Activated naive CD4-positive, alpha-beta T cell treated with anti-CD3 and anti-CD28 coated beads, Interleukin-2, amount 10 ng/mL, durations not matched to agents 7 days and 5 days (primary cell): Measurements from ENCODE around the gene C11orf52.

ENCODE experiments used
- CTCF ChIA-PET: fragments of 350-600 bp; sonication (Branson Sonifier 250); formaldehyde crosslinking; loops from one replicate; lab custom pipeline; 2021; ENCODE audit warnings: antibody characterized with exemption; lab: Charles Lee
- DNase-seq: peaks from one replicate; pipeline ENCODE4 v3.0.0-alpha.2; 2020
- H3K27ac Mint-ChIP-seq: one replicate; pipeline ENCODE4 v1.8.0; 2021; ENCODE audit warnings: mild to moderate bottlenecking, moderate library complexity, mixed read lengths
- H3K27me3 Mint-ChIP-seq: one replicate; pipeline ENCODE4 v1.8.0; 2021; ENCODE audit warnings: mild to moderate bottlenecking, mixed read lengths
- H3K36me3 Mint-ChIP-seq: one replicate; pipeline ENCODE4 v1.8.0; 2021; ENCODE audit warnings: mixed read lengths
- H3K4me1 Mint-ChIP-seq: one replicate; pipeline ENCODE4 v1.8.0; 2021; ENCODE audit warnings: mixed read lengths
- H3K4me3 Mint-ChIP-seq: one replicate; pipeline ENCODE4 v1.8.0; 2021; ENCODE audit warnings: mild to moderate bottlenecking, moderate library complexity, mixed read lengths
- H3K9me3 Mint-ChIP-seq: one replicate; pipeline ENCODE4 v1.8.0; 2021; ENCODE audit warnings: mixed read lengths

C11orf52 gene

DNA sequence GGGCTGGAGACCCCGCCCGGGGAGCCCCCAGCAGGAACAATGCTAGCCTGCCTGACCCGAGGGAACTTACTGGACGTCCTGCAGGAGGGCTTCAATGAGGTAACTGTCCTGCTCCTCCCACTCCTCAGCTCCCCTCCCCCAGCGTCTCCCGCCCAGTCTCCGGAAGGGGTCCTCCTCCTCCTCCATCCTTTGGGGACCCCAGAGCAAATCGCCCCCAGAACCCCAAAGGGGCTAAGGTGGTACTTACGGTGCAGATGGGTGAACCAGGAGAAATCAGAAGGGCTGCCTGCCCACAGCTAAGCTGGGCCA lies 18.7 kb downstream of the C11orf52 start:
- peaks cover 46% of the 10 kb centered on the region for H3K4me1 Mint-ChIP-seq
- H3K27ac Mint-ChIP-seq: no peak overlapping the region
- DNase-seq: no peak
- no peaks in the 10 kb centered on the region for H3K36me3 Mint-ChIP-seq
- peak overlapping the region; percentile 80 for H3K4me3 Mint-ChIP-seq
- H3K27me3 Mint-ChIP-seq: peaks cover 4% of the 10 kb centered on the region
- H3K9me3 Mint-ChIP-seq: no peaks in the 10 kb centered on the region
- CTCF ChIA-PET: interaction anchor here (1.7 to 12.9 kb wide), 3 partner anchors 8 to 44 kb away, joined by 4 to 217 read pairs (median 10); no protein-coding TSS in a partner anchor

DNA sequence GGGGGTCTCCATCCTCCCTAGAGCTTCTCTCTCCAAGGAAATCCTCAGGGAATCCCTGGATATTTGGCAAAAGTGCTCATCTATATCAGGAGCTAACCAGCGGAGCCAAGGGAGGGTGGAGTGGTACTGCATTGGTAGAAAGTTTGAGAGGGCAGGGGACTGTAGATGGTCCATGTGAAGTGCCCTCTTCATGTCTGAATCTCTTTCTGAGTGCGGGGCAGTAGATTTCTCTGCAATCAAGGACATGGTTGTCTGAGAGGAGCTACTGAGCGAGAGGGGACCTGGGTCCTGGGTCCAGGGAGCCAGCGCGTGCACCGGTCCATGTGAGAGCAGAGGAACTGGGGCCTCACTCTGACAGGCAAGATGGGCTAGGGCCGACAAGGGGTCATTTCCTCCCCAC lies 19.1 kb downstream of the C11orf52 start:
- DNase-seq: no peak
- Mint-ChIP-seq H3K36me3 (no peaks in the 10 kb centered on the region), H3K4me3 (peak overlapping the region; percentile 80), H3K27ac (peak overlapping the region; percentile 80), H3K9me3 (no peaks in the 10 kb centered on the region), H3K4me1 (peaks cover 43% of the 10 kb centered on the region), H3K27me3 (peaks cover 4% of the 10 kb centered on the region)
- CTCF ChIA-PET: interaction anchor here (1.7 to 12.9 kb wide), 3 partner anchors 9 to 44 kb away, joined by 4 to 217 read pairs (median 10); no protein-coding TSS in a partner anchor

DNA sequence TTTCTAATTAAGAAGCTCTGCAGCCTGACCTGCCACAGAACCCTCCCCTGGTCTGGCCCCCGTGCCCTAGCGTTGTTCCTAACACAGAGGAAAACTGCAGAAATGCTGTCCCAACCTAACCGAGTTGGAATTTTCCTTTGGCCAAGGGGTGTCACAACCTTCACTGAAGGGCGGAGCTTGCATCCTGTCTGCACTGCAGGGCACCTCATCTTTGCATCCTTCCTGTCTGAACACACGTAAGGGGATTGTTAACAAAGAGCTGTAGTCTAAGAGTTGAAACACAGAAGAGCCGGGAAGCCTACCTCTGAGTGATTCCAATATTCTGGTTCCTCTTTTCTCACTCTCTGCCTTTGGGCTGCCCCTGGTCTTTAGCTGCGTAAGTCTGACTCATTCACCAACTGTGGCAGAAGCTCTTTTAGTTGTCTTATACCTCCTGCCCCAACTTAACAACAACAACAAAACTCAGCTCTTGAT lies 20.0 kb downstream of the C11orf52 start:
- Mint-ChIP-seq H3K36me3 (no peaks in the 10 kb centered on the region), H3K4me1 (peaks cover 45% of the 10 kb centered on the region), H3K27ac (peak overlapping the region; percentile 80), H3K4me3 (peak overlapping the region; percentile 80), H3K27me3 (no peaks in the 10 kb centered on the region), H3K9me3 (no peaks in the 10 kb centered on the region)
- DNase-seq: peak; percentile 49
- CTCF ChIA-PET: interaction anchor here (0.6 to 12.9 kb wide), 6 partner anchors 10 to 1789 kb away, joined by 3 to 217 read pairs (median 4); no protein-coding TSS in a partner anchor

DNA sequence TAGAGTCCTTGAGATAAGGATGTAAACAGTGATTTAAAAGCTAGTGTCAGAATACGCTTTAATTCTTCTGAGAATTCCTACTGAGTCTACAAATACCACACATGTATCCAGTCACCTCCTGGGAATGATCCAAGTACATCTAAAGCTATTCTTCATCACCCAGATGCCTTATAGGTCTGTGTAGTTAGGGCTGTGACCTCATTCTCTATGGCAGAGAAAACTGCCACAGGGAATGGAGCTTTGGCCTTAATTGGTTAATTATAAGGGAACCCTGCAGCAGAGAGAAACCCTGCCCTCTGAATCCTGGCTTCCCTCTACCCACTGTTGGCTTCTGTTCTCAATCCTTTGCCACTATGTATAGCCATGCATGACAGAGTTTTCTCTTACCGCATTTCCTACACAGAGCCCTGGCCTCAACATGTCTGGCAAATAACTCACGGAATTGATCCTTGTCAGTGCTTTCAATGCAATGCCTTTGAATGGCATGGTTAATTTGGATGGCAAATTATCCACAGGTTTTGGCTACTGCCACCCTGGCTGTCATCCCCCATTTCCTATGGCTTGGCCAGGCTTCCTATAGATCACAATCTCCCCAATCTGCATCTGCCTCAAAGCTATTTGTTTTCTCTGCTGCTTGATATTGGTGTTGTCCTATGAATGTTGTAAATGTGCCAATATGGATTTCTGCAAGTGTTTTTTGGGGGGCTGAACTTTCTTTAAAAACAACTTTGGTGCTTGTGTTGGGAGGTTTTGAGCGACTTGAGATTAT lies 21.3 kb downstream of the C11orf52 start:
- DNase-seq: no peak
- Mint-ChIP-seq H3K27me3 (no peaks in the 10 kb centered on the region), H3K36me3 (peaks cover 5% of the 10 kb centered on the region), H3K4me1 (peaks cover 56% of the 10 kb centered on the region), H3K4me3 (no peak overlapping the region), H3K9me3 (no peaks in the 10 kb centered on the region), H3K27ac (no peak overlapping the region)
- CTCF ChIA-PET: interaction anchor here (1.3 to 12.9 kb wide), 3 partner anchors 11 to 62 kb away, joined by 4 to 217 read pairs (median 10); no protein-coding TSS in a partner anchor

DNA sequence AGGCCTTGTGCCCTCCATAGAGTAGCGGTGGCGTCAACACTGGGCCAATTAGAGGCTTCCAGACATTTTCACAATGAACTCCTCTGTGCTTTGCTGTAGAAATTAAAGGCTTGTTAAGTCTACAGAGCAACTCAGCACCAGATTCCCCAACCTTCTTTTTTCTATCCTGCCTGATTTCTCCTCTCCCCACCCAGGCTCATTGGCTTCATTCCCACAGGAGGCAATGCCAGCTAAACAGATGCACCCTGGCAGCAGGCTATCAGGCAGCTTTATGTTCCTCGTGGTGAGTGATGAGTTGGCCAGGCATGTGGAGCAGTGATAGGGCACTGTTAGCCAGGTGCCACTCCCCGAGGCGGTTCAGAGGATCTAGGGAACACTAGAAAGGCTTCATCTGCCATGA lies 23.2 kb downstream of the C11orf52 start:
- Mint-ChIP-seq H3K27ac (no peak overlapping the region), H3K4me3 (no peak overlapping the region), H3K36me3 (peaks cover 5% of the 10 kb centered on the region), H3K27me3 (no peaks in the 10 kb centered on the region), H3K9me3 (no peaks in the 10 kb centered on the region), H3K4me1 (peaks cover 40% of the 10 kb centered on the region)
- DNase-seq: no peak
- CTCF ChIA-PET: interaction anchor here (1.5 kb wide), 1 partner anchor 40 kb away, joined by 4 read pairs; no protein-coding TSS in a partner anchor

DNA sequence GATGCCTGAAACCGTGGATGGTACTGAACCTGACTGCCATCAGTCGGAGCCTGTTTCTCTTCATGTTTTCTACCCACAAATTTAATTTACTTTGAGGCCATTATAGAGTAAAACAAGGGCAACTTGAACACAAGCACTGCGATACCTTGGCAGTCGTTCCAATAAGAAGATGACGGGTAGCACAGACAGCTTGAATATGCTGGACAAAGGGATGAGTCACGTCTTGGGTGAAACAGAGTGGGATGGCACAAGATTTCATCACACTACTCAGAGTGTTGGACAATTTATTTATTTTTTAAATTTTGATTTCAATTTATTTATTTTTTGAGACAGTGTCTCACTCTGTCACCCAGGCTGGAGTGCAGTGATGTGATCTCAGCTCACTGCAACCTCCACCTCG lies 24.1 kb downstream of the C11orf52 start:
- Mint-ChIP-seq H3K36me3 (peaks cover 5% of the 10 kb centered on the region), H3K4me3 (no peak overlapping the region), H3K9me3 (no peaks in the 10 kb centered on the region), H3K27ac (no peak overlapping the region), H3K4me1 (peaks cover 34% of the 10 kb centered on the region), H3K27me3 (no peaks in the 10 kb centered on the region)
- CTCF ChIA-PET: no interaction called here
- DNase-seq: no peak

DNA sequence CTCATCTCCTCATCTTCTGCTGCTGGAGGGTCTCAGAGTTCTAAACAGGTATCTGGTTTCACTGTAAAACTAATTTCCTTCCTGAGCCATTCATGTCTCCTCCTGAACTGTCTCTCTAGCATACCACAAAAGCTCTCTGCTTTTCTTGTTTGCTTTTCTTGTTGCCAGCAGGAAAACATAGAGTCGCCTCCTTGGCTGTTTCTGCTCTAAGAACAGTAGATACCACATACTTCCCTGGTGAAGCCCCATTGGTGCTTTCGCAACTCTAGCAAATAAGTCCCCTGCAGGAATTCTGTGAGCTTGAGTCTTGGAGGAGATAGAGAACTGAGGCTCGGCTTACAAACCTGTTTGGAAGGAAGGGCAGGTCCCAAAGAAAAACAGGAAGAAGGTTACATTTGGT lies 25.4 kb downstream of the C11orf52 start:
- no peaks in the 10 kb centered on the region for H3K27me3 Mint-ChIP-seq

DNA sequence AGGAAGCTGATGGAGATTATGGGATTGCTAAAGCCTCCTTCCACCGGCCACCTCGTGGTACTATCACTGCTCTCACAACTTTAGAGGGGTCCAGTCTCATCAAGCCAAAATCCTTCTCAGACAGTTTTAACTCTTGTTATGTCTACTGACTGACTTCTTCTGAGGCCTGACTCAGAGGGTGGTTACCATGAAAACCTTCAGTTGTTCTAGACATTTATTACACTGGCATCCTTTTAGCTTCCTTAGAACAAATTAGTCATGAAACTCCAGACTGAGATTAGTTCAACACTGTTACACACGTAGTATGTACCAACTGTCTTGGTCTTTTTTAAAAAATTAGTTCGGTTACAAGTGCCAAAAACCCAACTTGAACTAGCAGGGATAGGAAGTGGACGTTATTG lies 25.9 kb downstream of the C11orf52 start:
- no peak for DNase-seq
- H3K27me3 Mint-ChIP-seq: no peaks in the 10 kb centered on the region
- no peak overlapping the region for H3K4me3 Mint-ChIP-seq

More for the DNA sequence above, 25.4 kb downstream of the C11orf52 start:
- Mint-ChIP-seq H3K4me1 (peaks cover 20% of the 10 kb centered on the region), H3K4me3 (no peak overlapping the region), H3K27ac (peak overlapping the region; percentile 77), H3K36me3 (peaks cover 5% of the 10 kb centered on the region), H3K9me3 (no peaks in the 10 kb centered on the region)
- no peak for DNase-seq
- CTCF ChIA-PET: interaction anchor here (1.2 to 2.5 kb wide), 5 partner anchors 9 to 38 kb away, joined by 3 to 12 read pairs (median 4); no protein-coding TSS in a partner anchor

DNA sequence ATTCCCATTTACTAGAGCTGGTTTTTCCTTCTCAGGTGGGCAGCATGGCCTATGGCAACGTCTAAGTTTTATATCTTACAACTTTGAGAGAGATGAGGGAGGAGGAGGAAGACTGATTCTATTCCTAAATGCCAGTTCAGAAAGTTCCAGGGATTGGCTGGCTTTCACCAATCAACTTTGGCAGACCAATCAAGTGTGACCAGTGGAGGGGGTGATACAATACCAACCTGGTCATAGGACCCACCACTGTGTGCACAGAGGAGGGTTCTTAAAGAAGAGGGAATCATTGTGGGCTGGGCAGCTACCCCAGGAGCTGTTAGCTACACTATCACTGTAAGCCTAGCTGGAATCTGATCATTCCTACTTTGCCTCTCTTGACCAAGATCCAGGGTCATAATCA lies 26.5 kb downstream of the C11orf52 start:
- Mint-ChIP-seq H3K9me3 (no peaks in the 10 kb centered on the region), H3K4me3 (no peak overlapping the region), H3K36me3 (peaks cover 5% of the 10 kb centered on the region), H3K27me3 (no peaks in the 10 kb centered on the region), H3K27ac (no peak overlapping the region), H3K4me1 (peaks cover 21% of the 10 kb centered on the region)
- CTCF ChIA-PET: interaction anchor here (0.7 to 2.5 kb wide), 5 partner anchors 10 to 37 kb away, joined by 4 to 12 read pairs (median 4); no protein-coding TSS in a partner anchor
- no peak for DNase-seq

More for the DNA sequence above, 25.9 kb downstream of the C11orf52 start:
- Mint-ChIP-seq H3K9me3 (no peaks in the 10 kb centered on the region), H3K27ac (peak overlapping the region; percentile 77), H3K4me1 (peaks cover 21% of the 10 kb centered on the region), H3K36me3 (peaks cover 5% of the 10 kb centered on the region)
- CTCF ChIA-PET: interaction anchor here (1.2 to 2.5 kb wide), 5 partner anchors 9 to 37 kb away, joined by 3 to 12 read pairs (median 4); no protein-coding TSS in a partner anchor

DNA sequence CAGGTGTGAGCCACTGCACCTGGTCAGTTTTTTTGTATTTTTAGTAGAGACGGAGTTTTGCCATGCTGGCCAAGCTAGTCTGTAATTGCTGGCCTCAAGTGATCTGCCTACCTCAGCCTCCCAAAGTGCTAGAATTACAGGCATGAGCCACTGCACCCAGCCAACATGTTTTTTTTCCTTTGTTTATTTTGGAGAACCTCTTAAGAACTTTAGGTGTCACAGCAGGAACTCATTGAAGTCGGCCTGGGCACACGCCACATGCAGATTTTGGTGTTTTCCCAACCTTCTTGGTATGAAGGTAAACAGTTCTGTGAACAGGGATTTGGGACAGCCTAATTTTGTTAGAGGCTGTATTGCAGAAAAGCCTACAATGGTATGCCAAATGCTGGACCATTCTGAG lies 27.8 kb downstream of the C11orf52 start:
- DNase-seq: no peak
- peaks cover 5% of the 10 kb centered on the region for H3K36me3 Mint-ChIP-seq
- CTCF ChIA-PET: no interaction called here
- H3K4me1 Mint-ChIP-seq: peaks cover 21% of the 10 kb centered on the region
- H3K9me3 Mint-ChIP-seq: no peaks in the 10 kb centered on the region
- H3K4me3 Mint-ChIP-seq: no peak overlapping the region
- H3K27ac Mint-ChIP-seq: no peak overlapping the region
- H3K27me3 Mint-ChIP-seq: no peaks in the 10 kb centered on the region

DNA sequence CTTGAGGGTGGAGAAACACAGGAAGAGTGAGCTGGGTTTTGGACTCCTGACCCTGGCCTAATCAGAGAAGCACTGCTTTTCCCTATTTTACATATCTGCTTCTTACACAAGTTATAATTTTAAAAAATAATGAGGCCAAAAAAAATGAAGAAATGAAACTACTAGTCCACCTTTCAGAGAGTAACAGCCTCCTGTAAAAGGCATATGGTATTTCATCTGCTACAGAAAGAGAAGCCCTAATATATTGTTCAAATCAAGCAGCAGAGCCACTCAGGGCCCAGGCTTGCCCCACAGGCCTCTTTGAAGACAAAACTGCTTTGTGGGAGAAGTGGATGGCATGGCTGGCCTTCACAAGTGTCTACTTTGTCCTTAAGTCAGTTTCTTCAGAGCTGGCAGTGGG lies 28.4 kb downstream of the C11orf52 start:
- Mint-ChIP-seq H3K27me3 (no peaks in the 10 kb centered on the region), H3K4me1 (peaks cover 21% of the 10 kb centered on the region), H3K27ac (no peak overlapping the region), H3K9me3 (no peaks in the 10 kb centered on the region), H3K36me3 (peaks cover 5% of the 10 kb centered on the region), H3K4me3 (no peak overlapping the region)
- no peak for DNase-seq
- CTCF ChIA-PET: no interaction called here

DNA sequence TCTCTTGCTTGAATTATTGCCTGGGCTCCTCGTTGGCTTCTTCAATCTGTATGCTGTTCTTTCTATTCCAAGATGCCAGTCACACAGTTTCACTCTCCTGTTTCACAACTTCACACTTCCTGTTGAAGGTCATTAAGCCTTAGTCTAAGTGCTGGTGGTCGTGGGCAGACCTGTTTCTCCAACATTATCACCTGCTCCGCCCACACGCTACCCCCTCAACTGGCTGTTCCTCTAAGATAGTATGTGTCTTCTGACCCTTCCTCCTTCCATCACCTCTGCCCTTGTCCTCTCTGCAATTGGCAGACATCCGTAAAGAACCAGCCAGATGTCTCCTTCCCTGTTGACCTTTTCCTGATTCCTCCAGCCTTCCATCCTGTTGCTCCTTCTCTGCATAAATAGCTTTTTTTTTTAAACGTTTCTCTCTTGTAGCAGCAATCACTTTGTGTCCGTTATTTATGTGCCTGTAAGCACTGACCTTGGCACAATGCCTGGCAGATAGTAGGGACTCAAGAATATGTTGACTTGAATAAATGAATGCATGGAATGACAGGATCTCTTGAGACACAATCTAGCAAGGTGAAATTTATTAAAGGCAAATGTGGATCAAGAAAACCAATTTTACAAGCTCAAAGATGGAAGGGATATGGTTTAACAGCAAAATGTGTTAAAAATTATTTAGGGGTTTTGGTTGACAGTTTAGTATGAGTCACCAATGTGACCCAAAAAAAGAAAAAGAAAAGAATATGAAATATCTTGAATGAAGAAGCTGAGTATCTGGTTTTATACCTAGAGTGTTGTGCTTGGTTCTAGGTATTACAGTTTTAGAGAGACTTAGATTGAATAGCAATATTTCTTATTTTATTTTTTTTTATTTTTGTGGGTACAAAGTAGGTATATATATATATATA lies 31.1 kb downstream of the C11orf52 start:
- Mint-ChIP-seq H3K27ac (no peak overlapping the region), H3K36me3 (peaks cover 3% of the 10 kb centered on the region), H3K27me3 (no peaks in the 10 kb centered on the region), H3K4me3 (no peak overlapping the region), H3K4me1 (peaks cover 9% of the 10 kb centered on the region), H3K9me3 (no peaks in the 10 kb centered on the region)
- CTCF ChIA-PET: interaction anchor here (1.4 kb wide), 1 partner anchor 11 kb away, joined by 4 read pairs; no protein-coding TSS in a partner anchor
- no peak for DNase-seq

DNA sequence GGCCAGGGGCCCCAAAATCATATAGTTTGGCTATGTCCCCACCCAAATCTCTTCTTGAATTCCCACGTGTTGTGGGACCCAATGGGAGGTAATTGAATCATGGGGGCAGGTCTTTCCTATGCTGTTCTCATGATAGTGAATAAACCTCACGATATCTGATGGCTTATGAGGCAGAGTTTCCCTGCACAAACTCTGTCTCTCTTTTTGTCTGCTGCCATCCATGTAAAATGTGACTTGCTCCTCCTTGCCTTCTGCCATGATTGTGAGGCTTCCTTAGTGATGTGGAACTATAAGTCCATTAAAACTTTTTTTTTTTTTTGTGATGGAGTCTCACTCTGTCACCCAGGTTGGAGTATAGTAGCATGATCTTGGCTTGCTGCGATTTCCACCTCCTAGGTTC lies 32.9 kb downstream of the C11orf52 start:
- Mint-ChIP-seq H3K9me3 (no peaks in the 10 kb centered on the region), H3K27ac (no peak overlapping the region), H3K4me3 (no peak overlapping the region), H3K27me3 (no peaks in the 10 kb centered on the region), H3K4me1 (peaks cover 4% of the 10 kb centered on the region), H3K36me3 (no peaks in the 10 kb centered on the region)
- CTCF ChIA-PET: interaction anchor here (3.1 kb wide), 1 partner anchor 30 kb away, joined by 12 read pairs; no protein-coding TSS in a partner anchor
- DNase-seq: no peak

DNA sequence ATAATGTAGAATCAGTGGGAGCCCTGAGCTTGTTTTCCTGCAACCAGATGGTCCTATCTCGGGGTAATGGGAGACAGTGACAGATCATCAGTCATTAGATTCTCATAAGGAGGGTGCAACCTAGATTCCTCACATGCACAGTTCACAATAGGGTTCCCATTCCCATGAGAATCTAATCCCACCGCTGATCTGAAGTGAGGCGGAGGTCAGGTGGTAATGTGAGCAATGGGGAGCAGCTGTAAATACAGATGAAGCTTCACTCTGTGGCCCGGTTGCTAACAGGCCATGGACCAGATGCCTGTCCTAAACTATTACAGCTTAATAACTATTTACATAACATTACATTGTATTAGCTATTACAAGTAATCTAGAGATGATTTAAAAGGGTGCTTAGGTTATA lies 35.4 kb downstream of the C11orf52 start:
- Mint-ChIP-seq H3K9me3 (no peaks in the 10 kb centered on the region), H3K36me3 (no peaks in the 10 kb centered on the region), H3K27ac (no peak overlapping the region), H3K27me3 (no peaks in the 10 kb centered on the region), H3K4me1 (peaks cover 4% of the 10 kb centered on the region), H3K4me3 (no peak overlapping the region)
- DNase-seq: no peak
- CTCF ChIA-PET: interaction anchor here (1.3 to 3.1 kb wide), 2 partner anchors 19 to 28 kb away, joined by 3 to 12 read pairs; no protein-coding TSS in a partner anchor
